ENCODE results near the gene ERCC6. TPM values are rescaled to one million over a fixed set of nuclear protein-coding genes. Genes with fewer than 3 reads are reported as not detected.

Gene ERCC6
- total RNA-seq, 1 donor from 2014 or later = 24.3 TPM

DNA sequence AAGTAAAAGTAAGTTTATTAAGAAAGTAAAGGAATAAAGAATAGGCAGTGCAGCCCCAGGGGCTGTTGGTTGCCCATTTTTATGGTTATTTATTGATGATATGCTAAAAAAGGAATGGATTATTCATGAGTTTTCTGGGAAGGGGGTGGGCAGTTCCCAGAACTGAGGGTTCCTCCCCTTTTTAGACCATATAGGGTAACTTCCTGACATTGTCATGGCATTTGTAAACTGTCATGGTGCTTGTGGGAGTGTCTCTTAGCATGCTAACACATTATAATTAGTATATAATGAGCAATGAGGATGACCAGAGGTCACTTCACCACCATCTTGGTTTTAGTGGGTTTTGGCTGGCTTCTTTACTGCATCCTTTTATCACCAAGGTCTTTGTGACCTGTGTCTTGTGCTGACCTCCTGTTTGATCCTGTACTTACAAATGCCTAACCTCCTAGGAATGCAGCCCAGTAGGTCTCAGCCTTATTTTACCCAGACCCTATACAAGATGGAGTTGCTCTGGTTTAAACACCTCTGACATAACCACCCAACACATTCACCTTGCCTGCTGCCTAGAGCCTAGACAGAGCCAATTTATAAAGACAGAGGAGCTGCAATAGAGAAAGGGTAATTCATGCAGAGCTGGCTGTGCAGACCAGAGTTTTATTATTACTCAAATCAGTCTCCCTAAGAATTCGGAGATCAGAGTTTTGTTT lies 10.9 kb upstream of the ERCC6 start:
- DNase-seq (ENCODE audit: low read depth) = no peak

DNA sequence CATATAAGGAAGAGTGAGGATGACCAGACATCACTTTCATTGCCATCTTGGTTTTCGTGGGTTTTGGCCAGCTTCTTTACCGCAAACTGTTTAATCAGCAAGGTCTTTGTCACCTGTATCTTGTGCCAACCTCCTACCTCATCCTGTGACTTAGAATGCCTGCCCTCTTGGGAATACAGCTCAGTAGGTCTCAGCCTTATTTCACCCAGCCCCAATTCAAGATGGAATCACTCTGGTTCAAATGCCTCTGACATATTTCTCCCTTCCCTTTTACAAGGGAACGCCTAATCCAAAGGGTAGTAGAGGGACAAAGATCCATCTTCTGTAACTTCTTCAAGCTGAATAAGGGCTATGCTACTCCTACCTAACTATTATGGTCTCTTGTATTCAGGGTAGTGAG lies 4.7 kb upstream of the ERCC6 start:
- DNase-seq (ENCODE audit: low read depth) = no peak

DNA sequence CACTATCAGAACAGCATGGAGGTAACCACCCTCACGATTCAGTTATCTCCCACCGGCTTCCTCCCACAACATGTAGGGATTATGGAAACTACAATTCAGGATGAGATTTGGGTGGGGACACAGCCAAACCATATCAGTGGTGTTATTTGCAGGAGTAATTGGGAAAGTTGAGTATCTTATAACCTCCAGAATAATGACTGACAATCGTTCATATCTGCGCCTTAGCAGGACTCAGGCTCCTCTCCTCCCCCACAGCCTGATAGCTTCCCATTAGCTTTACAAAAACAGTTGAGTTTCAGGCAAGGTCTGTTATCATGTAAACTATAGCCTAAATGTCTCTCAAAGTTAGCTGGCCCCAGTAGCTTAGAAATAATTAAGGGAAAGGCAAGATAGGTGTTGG lies 3.4 kb upstream of the ERCC6 start:
- no peak for DNase-seq (ENCODE audit: low read depth)

DNA sequence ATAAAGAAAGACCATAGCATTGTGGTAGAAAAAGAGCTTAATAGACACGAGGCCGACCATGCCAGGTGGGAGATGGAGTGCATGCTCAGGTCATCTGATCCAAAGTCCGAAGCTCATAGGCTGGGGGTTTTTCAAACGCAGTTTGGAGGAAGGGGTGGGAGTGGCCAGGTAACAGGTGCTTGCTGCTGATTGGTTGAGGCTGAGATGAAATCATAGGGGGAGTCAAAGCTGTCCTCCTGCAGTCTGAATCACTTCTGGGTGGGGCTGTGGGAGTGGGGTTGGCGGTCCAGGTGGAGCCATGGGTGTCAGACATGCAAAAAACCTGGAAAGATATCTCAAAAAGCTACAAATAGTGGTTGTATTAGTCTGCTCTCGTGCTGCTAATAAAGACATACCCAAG lies 2.8 kb upstream of the ERCC6 start:
- DNase-seq (ENCODE audit: low read depth) = no peak

DNA sequence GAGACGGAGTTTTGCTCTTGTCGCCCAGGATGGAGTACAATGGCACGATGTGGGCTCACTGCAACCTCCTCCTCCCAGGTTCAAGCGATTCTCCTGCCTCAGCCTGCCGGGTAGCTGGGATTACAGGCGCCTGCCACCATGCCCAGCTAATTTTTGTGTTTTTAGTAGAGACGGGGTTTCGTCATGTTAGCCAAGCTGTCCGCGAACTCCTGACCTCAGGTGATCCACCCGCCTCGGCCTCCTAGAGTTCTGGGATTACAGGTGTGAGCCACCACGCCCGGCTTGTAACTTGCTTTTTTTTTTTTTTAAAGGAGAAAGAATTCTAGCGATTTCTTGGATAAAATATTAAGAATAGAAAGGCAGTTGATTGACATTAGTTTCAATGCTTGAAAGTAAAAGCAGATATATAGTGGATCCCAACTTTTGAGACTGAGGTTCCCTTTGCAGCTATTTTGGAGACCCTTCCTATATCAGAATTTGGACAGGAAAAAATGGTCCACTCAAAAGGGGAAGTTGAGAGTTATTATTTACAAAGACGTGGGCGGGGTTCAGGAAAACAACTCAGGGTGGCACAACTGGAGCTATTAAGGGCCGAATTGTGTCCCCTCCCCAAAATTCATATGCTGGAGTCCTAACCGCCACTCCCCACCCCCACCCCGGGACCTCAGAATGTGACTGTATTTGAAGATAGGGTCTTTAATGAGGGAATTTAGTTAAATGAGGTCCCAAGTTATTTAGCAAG lies 1.3 kb upstream of the ERCC6 start:
- DNase-seq (ENCODE audit: low read depth) = no peak

DNA sequence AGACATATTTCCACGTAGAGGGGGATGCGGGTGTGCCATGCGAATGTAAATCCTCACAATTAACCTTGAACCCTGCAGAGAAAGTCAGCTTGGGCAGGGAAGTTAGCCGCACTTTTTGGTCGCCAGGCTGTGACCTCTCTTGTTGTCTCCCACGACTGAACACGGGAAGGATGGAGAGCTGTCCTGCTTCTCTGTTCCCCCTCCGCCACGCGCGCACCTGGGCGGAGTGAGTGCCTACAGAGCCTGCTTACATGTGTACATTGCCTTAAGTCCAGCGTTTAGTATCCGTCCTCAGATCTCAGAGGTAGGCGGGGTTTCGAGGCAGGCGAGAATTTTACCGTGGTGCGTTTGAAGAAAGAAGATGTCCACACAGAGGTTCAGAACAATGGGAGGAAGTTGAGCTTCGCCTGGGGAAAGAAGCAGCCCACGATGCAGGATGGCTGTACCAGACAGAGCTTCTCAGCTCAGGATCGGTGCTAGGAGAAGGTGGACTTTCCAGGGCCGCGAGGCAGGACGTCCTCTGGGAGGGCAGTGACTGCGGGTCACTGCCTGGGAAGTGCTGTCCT lies 482 bp upstream of the ERCC6 start:
- DNase-seq (ENCODE audit: low read depth) = peak; percentile 35

DNA sequence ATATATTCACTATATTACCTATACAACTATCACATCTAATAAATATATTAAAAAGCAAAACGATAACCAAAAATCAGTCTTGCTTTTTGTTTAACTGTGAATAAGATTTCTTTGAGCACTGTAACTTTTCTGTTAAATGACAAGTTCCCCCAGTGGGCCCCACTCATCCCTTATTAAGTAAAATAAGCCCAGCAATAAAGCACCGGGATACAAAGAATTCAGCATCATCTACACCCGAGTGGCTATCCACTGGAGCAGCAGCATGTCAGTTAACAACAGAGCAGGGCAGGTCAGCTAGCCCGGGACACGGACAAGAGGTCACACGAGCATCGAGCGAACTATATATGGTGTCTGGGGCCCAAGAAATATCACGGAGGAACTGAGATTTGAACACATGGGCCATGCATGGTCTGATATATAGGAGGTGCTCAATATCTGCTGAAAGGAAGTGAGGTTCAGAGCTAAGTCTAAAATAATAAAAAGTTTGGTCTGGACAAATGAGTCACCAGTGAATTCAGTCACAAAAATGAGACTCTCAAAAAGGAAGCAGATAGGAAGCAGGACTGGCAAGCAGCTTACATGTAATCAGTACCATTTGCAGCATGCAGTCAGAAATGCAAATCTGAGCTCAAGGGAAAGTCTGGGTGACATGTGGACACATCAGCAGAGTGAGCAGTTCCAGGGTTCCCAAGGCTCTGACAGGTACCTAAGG lies 4.1 kb downstream of the ERCC6 start:
- peak; percentile 7 for DNase-seq (ENCODE audit: low read depth)

DNA sequence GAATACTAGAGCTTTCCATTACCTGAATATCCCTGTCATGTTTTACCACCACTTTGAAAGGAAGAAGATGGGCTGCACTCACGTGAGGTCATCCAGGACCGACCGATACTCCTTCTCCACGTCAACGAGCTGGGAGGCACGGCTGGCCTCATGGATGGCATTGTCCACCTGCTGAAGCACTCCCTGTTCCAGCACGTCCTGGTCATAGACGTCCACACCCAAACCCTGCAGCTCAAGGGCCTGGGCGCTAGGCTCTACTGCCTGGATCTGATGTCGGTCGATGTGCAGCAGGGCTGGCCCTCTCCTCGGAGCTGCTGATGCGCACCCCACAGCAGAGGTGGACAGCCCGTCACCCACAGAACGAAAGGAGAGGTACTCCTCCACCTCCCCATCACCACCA lies 6.5 kb downstream of the ERCC6 start:
- DNase-seq (ENCODE audit: low read depth) = no peak

DNA sequence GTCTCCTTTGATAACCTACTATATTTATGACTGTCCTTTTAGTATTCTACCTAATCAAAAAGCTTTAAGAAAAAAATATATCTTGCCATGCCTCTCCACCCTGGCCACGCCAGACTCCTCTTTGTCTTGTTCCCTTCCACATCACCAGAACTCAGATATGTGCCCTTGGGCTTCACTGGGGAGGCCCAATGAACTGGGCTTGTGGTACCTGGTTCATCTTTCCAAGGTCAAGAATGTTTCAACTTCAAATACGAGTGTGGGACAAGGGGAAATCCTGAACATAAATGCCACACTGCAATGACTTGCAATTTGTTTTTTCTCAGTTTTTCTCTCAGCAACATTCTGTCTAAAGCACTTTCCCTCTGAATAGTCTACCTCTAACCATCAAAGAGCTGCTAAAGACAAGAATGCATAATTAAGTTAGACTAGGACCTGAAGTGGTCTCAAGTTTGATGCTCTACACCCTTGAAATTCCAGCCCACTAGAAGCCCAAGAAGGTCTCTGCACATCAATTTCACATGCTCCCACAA lies 9.9 kb downstream of the ERCC6 start:
- DNase-seq (ENCODE audit: low read depth) = no peak

DNA sequence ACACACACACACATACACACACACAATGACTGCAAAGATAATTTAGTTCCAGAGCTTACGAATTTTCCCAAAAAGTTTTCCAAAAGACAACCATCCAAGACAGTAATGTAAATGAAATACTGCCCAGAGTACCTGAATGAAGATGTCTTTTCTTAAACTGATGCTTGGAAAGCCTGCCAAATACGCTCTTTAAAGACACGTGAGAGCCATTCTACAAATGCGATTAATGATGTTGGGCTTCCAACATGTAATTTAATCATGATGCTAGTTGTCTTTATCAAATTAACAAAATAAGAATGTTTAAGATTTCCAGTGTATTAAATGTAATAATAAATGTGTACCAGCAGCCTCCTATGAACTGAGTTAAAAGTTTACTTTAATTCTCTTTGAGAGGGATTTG lies 11.1 kb downstream of the ERCC6 start:
- DNase-seq (ENCODE audit: low read depth) = no peak

DNA sequence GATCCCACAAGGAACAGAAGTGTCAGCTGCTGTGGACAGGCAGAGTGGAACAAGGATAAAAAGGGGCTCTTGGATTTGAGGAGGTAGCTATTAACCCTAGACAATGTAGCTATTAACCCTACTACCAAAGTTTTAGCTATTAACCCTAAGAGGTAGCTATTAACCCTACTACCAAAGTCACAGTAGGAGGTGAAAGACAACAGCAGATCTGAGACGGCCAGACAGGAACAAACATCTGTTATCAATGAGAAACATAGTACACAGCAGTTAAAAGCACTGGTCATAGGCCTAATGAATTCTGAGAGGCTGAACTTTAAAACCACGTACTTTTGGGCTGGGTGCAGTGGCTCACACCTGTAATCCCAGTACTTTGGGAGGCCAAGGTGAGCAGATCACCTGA lies 11.9 kb downstream of the ERCC6 start:
- DNase-seq (ENCODE audit: low read depth) = no peak

DNA sequence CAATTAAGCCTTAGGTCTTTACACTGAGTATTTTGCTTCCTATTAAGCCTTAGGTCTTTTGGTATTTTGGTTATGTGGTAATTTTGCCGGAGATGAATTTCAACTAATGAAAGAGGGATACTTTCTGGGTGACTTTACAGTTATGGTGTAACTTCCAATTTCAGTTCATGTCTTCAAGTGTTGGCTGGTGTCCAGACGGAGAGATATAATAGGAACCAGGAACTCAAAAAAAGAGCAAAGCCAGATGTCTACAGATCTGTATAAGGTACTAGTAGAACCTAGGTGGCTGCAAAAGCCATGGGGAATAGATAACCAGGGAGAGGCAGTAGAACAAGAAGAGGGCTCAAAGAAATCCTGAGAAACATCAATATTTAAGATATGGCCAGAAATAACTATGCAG lies 12.3 kb downstream of the ERCC6 start:
- DNase-seq (ENCODE audit: low read depth) = no peak

DNA sequence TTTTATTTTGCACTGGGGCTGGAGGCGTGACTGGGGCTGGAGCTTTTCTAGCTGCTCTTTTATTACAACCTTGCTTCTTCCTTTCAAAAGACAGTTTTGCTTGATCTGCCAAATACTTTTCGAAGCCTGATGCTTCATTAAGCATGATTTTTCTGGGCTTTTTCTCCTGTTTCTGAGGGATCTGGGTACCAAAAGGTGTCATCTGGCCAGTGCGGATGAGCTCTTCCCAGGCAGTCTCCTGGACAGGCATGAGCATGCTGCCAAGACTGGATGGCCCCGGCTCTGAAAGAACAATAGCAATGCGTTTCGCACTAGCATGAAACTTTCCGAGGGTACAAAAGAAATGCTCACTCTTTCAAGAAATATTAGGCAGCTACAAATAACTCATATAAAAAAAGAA lies 14.4 kb downstream of the ERCC6 start:
- no peak for DNase-seq (ENCODE audit: low read depth)

DNA sequence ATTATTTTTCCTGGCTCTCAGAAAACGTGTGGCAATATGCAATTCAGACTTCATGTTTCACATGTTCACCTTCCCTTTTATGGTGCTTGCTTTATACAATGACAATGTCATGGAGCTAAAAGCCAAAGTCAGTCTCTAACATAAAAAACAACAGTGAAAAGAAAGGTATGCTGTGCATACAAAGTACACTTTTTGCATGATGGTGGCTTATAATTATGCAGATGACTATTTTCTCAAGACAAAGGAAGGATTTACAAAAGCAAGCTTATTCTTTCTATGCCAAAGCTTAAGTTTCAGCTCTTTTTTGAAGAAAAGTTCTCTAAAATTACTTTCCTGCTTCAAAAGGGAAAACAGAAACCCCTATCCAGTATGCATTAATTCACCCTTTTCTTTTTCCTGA lies 15.6 kb downstream of the ERCC6 start:
- no peak for DNase-seq (ENCODE audit: low read depth)

DNA sequence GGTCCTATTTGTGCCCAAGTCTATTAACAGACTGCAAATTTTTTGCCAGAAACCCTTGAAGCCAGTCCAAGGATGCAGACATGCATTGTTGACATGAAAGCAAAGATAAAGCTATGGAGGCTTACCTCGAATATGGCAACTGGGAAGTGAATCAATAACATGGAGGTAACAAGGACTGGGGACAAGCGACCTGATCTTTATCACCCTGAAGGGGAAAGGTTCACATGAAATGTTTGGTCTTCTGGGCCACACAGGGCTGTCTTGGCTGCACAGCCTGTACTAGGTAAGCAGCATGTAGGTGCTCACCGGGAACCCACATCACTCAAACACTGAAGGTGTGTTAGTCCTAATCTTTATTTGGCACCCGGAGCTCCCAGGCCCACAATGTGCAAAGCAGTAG lies 17.9 kb downstream of the ERCC6 start:
- DNase-seq (ENCODE audit: low read depth) = no peak

DNA sequence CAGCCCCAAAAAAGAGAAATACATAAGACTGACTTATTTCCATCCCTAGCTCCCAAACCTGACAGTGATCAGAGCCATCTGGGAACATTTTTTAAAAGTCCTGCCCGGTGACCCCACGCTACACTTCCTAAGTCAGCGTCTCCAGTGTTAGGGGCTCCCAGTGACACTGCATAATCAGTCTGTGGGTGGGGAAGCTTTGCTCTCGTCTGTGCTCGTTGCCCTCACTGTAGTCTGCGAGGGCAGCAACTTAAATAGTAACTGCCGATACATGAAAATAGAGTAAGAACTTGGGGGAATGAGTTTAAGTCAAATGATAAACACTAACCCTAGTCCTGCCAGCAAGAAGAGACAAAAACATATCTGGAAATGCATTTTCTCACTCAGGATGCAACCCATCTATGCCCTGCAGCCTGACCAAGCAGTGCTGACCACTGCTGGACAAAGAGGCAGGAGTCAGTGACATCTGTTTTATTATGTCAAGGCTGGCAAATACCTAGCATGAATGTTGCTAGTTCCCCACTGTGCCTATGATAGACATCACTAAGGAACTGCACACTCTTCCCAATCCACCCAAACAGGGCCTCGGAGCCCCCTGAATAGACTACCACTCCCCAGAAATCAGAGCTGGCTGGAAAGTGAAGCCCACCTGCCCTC lies 18.7 kb downstream of the ERCC6 start:
- DNase-seq (ENCODE audit: low read depth) = no peak

DNA sequence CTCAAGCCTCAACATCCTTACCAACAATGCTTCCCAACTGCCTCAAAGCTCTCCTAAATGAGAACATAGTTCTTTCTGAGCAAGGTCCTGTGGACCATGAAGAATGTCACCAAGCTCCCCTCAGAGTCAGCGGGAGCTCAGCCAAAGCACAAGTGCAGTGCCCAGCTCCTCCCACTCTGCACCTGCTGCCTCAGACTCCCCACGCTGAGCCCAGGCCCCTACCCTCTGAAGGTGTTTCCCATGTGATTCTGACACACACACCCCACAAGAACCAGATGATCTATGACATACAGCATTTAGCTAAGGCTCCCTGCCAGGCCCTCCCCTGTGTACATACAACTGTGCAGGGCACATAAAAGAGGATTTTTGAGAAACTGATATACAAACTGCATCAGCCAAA lies 19.2 kb downstream of the ERCC6 start:
- no peak for DNase-seq (ENCODE audit: low read depth)

DNA sequence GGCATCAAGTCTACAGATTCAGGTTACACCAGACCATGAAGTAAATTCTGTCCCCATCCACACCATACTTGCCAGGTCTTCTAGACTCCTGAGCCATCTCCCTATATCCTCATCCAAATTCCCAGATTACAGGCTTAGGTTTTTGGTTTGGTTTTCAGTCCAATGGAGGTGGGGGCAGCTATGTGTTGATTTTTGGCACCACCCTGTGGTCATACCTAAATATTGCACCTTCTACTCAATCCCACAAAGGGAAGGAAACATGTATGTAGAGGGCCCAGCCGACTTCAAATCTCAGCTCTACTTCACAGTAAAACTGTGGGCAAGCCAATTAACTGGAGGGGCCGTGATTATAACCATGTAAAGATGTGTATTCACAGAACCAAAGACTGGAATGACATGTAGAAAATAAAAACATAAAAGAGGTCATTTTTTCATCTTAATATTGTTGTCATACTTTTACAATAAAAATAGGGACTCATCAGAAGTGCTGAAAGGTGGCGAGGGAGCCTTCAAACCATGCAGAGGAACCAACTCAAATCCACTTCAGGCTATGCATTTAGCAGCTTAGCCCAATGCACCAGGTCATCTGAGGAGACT lies 19.8 kb downstream of the ERCC6 start:
- peak; percentile 39 for DNase-seq (ENCODE audit: low read depth)

DNA sequence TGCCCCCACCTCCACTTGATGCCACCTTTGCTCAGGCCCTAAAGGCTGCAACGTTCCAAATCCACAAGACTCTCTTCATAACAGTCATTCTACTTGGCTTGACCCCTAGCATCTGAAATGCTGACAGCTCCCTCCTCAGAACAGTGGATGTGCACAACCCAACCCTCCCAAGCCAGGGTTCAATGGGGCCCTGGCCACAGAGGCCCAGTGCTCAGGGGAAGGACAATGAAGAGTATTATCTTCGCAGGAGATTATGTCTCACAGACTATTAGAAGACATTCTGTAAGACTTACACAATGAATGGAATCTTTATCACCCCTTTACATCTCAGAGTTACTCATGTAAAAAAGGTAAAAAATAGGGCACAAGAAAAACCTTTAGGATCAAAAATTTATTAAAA lies 20.4 kb downstream of the ERCC6 start:
- DNase-seq (ENCODE audit: low read depth) = no peak

DNA sequence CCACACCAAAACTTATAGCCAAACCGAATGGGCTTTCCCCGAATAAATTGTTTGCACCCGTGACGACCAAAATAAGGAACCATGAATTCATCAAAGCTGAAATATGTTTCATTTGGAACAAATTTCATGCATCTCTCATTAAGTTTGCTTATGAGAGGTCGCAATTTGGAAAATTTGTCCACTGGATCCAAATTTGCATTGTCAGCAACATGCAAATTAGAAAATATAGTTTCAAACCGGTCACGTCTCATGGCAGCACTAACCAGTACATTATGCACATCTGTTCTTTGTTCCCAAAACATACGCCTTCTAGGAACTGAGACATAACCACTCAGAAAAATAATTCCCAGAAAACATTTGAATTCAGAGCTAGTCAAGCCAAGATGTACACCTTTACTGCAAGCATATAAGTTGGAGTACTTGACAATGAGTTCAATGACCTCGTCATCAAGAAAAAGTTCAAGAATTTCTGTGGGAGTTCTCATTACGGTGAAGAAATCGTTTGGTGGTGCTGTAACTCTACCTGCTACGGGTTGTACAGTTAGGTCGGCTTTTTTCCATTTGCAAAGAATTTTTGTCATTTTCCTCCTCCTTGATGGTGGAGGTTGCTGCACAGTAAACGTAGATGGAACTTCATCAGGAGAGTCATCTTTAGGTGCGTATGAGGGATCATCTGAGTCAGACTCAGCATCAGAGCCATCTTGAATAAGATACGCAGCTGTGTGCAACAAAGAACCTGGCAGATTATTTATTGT lies 22.5 kb downstream of the ERCC6 start:
- no peak for DNase-seq (ENCODE audit: low read depth)

All from renal cortical epithelial cell (primary cell).